IMR-90 (cell line): ENCODE data around the gene FBXW10B. TPM values are rescaled to one million over a fixed set of nuclear protein-coding genes. Genes with fewer than 3 reads are reported as not detected.
"Not testable (repeated sequence)": the region's sequence is repeated elsewhere in the genome, so short reads cannot be mapped to it uniquely, and the experiment has no call there.

Source experiments
- ATAC-seq: fragments of 200-7000 bp; cut with Tn5 transposase; 2 replicates; pipeline ENCODE4 v1.9.1; 2020; ENCODE audit warnings: low read depth, mild to moderate bottlenecking, moderate library complexity
- BruUV-seq: library from RNA; stranded (reverse); fragments of 400-500 nt; replicated peaks from 2 replicates; lab custom pipeline; 2021; lab: Mats Ljungman, UMichigan
- CTCF ChIA-PET: fragments of 300-600 bp; formaldehyde crosslinking; extraction: SDS; loops from one replicate; lab custom pipeline; 2021; ENCODE audit warnings: antibody characterized with exemption; lab: Yijun Ruan, JAX
- POLR2A ChIA-PET: fragments of 300-600 bp; sonication (Branson Sonifier 250); formaldehyde crosslinking; loops from one replicate; lab custom pipeline; 2022; ENCODE audit warnings: antibody characterized with exemption; ENCODE audit not compliant: unreplicated experiment; lab: Charles Lee
- DNase-seq: peaks from one replicate; pipeline ENCODE4 v3.0.0; 2013
- H2AFZ ChIP-seq: replicated peaks from 2 replicates; pipeline ENCODE3; 2013; ENCODE audit warnings: low read length, mild to moderate bottlenecking; ENCODE audit not compliant: poor library complexity
- H2AK5ac ChIP-seq: 2 replicates; pipeline ENCODE4 v1.6.1; 2013; ENCODE audit warnings: low read depth, low read length, inconsistent platforms
- H2AK9ac ChIP-seq: replicated peaks from 2 replicates; pipeline ENCODE3; 2013; ENCODE audit warnings: mild to moderate bottlenecking, low read depth, low read length, moderate library complexity; ENCODE audit not compliant: poor library complexity
- H2BK120ac ChIP-seq: 2 replicates; pipeline ENCODE4 v1.6.1; 2013; ENCODE audit warnings: low read depth, low read length, inconsistent platforms
- H2BK15ac ChIP-seq: 3 replicates; pipeline ENCODE4 v1.6.1; 2013; ENCODE audit warnings: low read depth, low read length, inconsistent platforms
- H2BK20ac ChIP-seq: 2 replicates; pipeline ENCODE4 v1.6.1; 2013; ENCODE audit warnings: low read depth, mild to moderate bottlenecking, inconsistent platforms, low read length, moderate library complexity
- H2BK5ac ChIP-seq: 2 replicates; pipeline ENCODE4 v1.6.1; 2013; ENCODE audit warnings: mild to moderate bottlenecking, low read depth, low read length, inconsistent platforms; ENCODE audit not compliant: poor library complexity, severe bottlenecking
- H3K14ac ChIP-seq: replicated peaks from 2 replicates; pipeline ENCODE4 v1.6.1; 2013; ENCODE audit warnings: low read depth, low read length, inconsistent platforms
- H3K18ac ChIP-seq: 2 replicates; pipeline ENCODE4 v1.6.1; 2013; ENCODE audit warnings: low read depth, low read length, control low read depth
- H3K23ac ChIP-seq: 2 replicates; pipeline ENCODE4 v1.6.1; 2013; ENCODE audit warnings: low read depth, low read length, inconsistent platforms
- H3K27ac ChIP-seq: 2 replicates; pipeline ENCODE4 v1.5.1; 2013; ENCODE audit warnings: mild to moderate bottlenecking, control low read depth, low read length; ENCODE audit not compliant: insufficient read depth
- H3K27me3 ChIP-seq: 2 replicates; pipeline ENCODE4 v1.6.1; 2013; ENCODE audit warnings: low read length; ENCODE audit not compliant: control insufficient read depth, insufficient read depth
- H3K36me3 ChIP-seq: 2 replicates; pipeline ENCODE4 v1.6.1; 2013; ENCODE audit warnings: low read length, mixed read lengths; ENCODE audit not compliant: control insufficient read depth, insufficient read depth
- H3K4ac ChIP-seq: 2 replicates; pipeline ENCODE4 v1.6.1; 2013; ENCODE audit warnings: low read depth, low read length, inconsistent platforms
- H3K4me1 ChIP-seq: 2 replicates; pipeline ENCODE4 v1.6.1; 2013; ENCODE audit warnings: low read length, mixed read lengths; ENCODE audit not compliant: control insufficient read depth, insufficient read depth
- H3K4me2 ChIP-seq: 2 replicates; pipeline ENCODE4 v1.6.1; 2013; ENCODE audit warnings: low read depth, mild to moderate bottlenecking, control low read depth, low read length, moderate library complexity
- H3K4me3 ChIP-seq: 2 replicates; pipeline ENCODE4 v1.5.1; 2013; ENCODE audit warnings: low read depth, mild to moderate bottlenecking, control low read depth, low read length, moderate library complexity; ENCODE audit not compliant: insufficient read depth
- H3K56ac ChIP-seq: 2 replicates; pipeline ENCODE4 v1.6.1; 2013; ENCODE audit warnings: low read length, inconsistent platforms; ENCODE audit not compliant: insufficient read depth; ENCODE audit errors: extremely low read depth
- H3K79me1 ChIP-seq, 2 experiments: 2 replicates each; pipeline ENCODE4 v1.6.1; 2013; ENCODE audit warnings: low read length in 2 of 2, inconsistent platforms in 1 of 2, low read depth in 1 of 2
- H3K9ac ChIP-seq: 2 replicates; pipeline ENCODE4 v1.6.1; 2013; ENCODE audit warnings: low read depth, low read length, control low read depth
- H3K9me1 ChIP-seq: 2 replicates; pipeline ENCODE4 v1.6.1; 2013; ENCODE audit warnings: low read length, inconsistent platforms; ENCODE audit not compliant: insufficient read depth
- H3K9me3 ChIP-seq: 2 replicates; pipeline ENCODE4 v1.6.1; 2013; ENCODE audit warnings: low read length; ENCODE audit not compliant: control insufficient read depth, insufficient read depth
- H4K20me1 ChIP-seq: 2 replicates; pipeline ENCODE4 v1.6.1; 2013; ENCODE audit warnings: low read length, inconsistent platforms; ENCODE audit not compliant: insufficient read depth
- H4K5ac ChIP-seq: 2 replicates; pipeline ENCODE4 v1.6.1; 2013; ENCODE audit warnings: mild to moderate bottlenecking, low read depth, low read length, control low read depth
- H4K8ac ChIP-seq, 2 experiments: 2 replicates each; pipeline ENCODE4 v1.6.1; 2013; ENCODE audit warnings: low read depth in 2 of 2, low read length in 2 of 2, control low read depth in 1 of 2, inconsistent platforms in 1 of 2
- H4K91ac ChIP-seq: 2 replicates; pipeline ENCODE4 v1.6.1; 2013; ENCODE audit warnings: low read depth, low read length, inconsistent platforms; ENCODE audit not compliant: insufficient read depth
- WGBS, 2 experiments: methylation state at CpG; one replicate each; pipeline versions ENCODE4 v1.1.5 to v1.1.7; 2013; ENCODE audit warnings: missing lambda C conversion rate in 2 of 2; ENCODE audit not compliant: insufficient read length in 1 of 2; ENCODE audit errors: extremely low coverage in 2 of 2; 5-methylcytosine and 5-hydroxymethylcytosine counted together
- dilution Hi-C: fragments of 300-500 bp; cut with HindIII; formaldehyde crosslinking; loops from one replicate; pipeline ENCODE4 v1.14.3; 2018; ENCODE audit warnings: low sequenced_read_pairs; ENCODE audit not compliant: unreplicated experiment
- in situ Hi-C: fragments of 300-500 bp; cut with MboI; formaldehyde crosslinking; loops from 3 replicates; pipeline ENCODE4 v1.14.3; 2019; ENCODE audit warnings: low sequenced_read_pairs, inconsistent platforms, mixed read lengths
- intact Hi-C: fragments of 100-400 bp; cut with micrococcal nuclease; formaldehyde crosslinking; loops from 2 replicates; pipeline ENCODE4 v1.10.0; 2022
- polyA plus RNA-seq, 3 experiments: library from polyadenylated mRNA; depleted of rRNA; stranded (reverse); fragments of >200 nt; gene quantifications; 2 replicates each; pipeline ENCODE4 v1.2.3, GENCODE V29; 2012; ENCODE audit warnings: low replicate concordance in 1 of 3
- total RNA-seq: library from RNA; depleted of rRNA; stranded (reverse); fragments of >200 nt; gene quantifications from 2 replicates; pipeline ENCODE4 v1.2.3, GENCODE V29; 2012

Gene FBXW10B
- total and polyA plus RNA-seq, 2 of the 4 experiments (the other 2 are of a cell fraction): under 0.01 to 0.43 TPM

DNA sequence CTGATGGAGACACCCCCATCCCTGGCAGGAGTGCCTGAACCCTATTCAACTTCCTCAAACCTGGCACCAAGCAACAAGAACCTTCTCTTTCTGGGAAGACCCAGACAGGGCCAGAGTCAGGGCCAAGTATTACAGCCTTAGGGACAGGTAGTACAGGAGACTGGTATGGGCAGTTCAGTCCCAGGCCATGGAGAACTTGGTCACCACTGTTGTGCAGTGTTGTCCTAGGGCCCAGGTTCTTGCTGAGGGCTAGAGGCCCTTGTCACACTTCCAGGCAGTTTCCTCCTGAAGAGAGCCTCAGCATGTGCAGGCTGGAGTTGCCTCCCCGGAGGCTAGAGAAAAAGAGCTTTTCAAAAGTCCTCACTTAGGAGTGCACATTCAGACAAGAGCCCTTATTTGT lies 28.7 kb downstream of the FBXW10B start:
- H3K9me3 ChIP-seq, H2BK120ac ChIP-seq, H4K91ac ChIP-seq, H2BK20ac ChIP-seq, intact Hi-C loops, DNase-seq, ATAC-seq, H3K27ac ChIP-seq, H3K9me1 ChIP-seq, H4K5ac ChIP-seq, H3K4me3 ChIP-seq, H3K18ac ChIP-seq, POLR2A ChIA-PET, H4K20me1 ChIP-seq, H4K8ac ChIP-seq, H3K56ac ChIP-seq, H2BK15ac ChIP-seq, H3K36me3 ChIP-seq, H3K14ac ChIP-seq, CTCF ChIA-PET, H2AFZ ChIP-seq, H2BK5ac ChIP-seq, H3K4ac ChIP-seq, H3K23ac ChIP-seq, H2AK9ac ChIP-seq, BruUV-seq, in situ Hi-C loops, dilution Hi-C loops, H3K27me3 ChIP-seq, H3K4me2 ChIP-seq, H3K9ac ChIP-seq, H3K4me1 ChIP-seq, H2AK5ac ChIP-seq, H3K79me1 ChIP-seq: not testable (repeated sequence)
- WGBS, 2 experiments: no CpG with 5 or more reads among the region's 1 CpG

DNA sequence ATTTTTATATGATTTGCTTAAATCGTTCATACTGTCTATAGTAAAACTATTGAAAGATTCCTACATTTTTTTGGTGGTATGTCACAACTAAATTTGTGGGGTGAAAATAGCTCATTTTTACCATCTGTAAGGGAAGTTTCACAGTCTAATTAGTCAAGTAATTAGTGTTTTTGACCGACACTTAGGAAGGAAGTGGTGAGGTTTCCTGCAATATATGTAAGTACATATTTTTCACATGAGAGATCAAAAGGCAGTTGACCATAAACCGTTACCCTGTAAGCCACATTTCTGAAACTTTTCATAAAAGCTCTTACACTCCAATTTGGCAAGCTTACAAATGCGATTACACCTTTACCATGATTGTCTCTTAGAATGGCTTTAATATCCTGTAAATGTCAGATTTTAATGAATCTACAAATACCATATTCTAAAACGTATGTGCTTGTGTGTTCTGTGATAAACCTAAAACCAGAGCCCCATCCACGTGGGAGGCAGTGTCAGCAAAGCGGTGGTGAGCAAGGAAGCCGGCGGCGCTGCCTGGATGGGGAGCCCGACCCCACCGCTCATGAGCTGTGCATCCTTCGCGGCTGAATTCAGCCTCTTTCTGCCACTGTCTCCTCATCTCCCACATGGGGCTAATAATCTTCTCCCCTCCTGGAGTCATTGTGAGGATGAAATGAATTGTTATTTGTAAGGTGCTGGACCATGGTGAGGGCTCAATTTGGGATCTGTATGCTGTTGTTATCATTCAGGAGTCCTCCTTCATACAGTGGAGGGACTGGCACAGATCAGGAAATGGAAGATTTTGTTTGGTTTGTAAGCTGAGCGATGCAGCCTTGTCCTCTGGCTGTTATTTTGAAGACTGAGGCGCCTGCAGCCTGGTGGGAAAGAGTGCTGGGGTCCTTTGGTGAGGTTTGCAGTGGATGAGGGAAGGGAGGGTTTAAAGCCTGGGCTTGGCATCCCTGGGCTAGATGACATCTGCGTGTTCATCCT lies 29.7 kb downstream of the FBXW10B start:
- H2BK5ac ChIP-seq, H4K5ac ChIP-seq, H3K79me1 ChIP-seq, H3K56ac ChIP-seq, H3K4ac ChIP-seq, dilution Hi-C loops, ATAC-seq, DNase-seq, intact Hi-C loops, H2BK20ac ChIP-seq, H3K27me3 ChIP-seq, H3K9ac ChIP-seq, H4K8ac ChIP-seq, H3K36me3 ChIP-seq, H3K4me3 ChIP-seq, POLR2A ChIA-PET, H3K9me1 ChIP-seq, H2AK9ac ChIP-seq, H4K91ac ChIP-seq, H3K14ac ChIP-seq, H3K4me2 ChIP-seq, H2AK5ac ChIP-seq, CTCF ChIA-PET, H3K23ac ChIP-seq, H3K9me3 ChIP-seq, H2BK15ac ChIP-seq, H3K18ac ChIP-seq, H3K4me1 ChIP-seq, H2BK120ac ChIP-seq, BruUV-seq, H3K27ac ChIP-seq, H2AFZ ChIP-seq, in situ Hi-C loops, H4K20me1 ChIP-seq: not testable (repeated sequence)
- WGBS, 2 experiments: no CpG with 5 or more reads among the region's 17 CpGs
